ENCODE measurements around the gene HPCAL1.

GRCh38 chr2:10407841-10408648 is 105.3 kb downstream of the HPCAL1 start:
- no peak for TF ChIP-seq CTCF (IDR thresholded peaks at IDR 0.05 in 2 of 3, conservative IDR thresholded peaks at IDR 0.05 in 1 of 3; ENCODE audit: control insufficient read depth in 2 of 3, extremely low read depth in 1 of 3, insufficient read depth in 1 of 3, low read depth in 3 of 3, low read length in 3 of 3)
- TF ChIP-seq CBX5 (IDR thresholded peaks at IDR 0.05; ENCODE audit: low read depth), result no peak
- TF ChIP-seq NR2C2 (IDR thresholded peaks at IDR 0.05; ENCODE audit: borderline replicate concordance, control insufficient read depth, insufficient read length, low read depth), result no peak
- TF ChIP-seq POLR2A (IDR thresholded peaks at IDR 0.05; ENCODE audit: low read depth, low read length), result no peak
- TF ChIP-seq, protein P1, sequence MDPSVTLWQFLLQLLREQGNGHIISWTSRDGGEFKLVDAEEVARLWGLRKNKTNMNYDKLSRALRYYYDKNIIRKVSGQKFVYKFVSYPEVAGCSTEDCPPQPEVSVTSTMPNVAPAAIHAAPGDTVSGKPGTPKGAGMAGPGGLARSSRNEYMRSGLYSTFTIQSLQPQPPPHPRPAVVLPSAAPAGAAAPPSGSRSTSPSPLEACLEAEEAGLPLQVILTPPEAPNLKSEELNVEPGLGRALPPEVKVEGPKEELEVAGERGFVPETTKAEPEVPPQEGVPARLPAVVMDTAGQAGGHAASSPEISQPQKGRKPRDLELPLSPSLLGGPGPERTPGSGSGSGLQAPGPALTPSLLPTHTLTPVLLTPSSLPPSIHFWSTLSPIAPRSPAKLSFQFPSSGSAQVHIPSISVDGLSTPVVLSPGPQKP (IDR thresholded peaks at IDR 0.05; ENCODE audit: low read depth, low read length), result no peak
- no peak for TF ChIP-seq CEBPB (IDR thresholded peaks at IDR 0.05; ENCODE audit: borderline replicate concordance in 1 of 2, low read depth in 2 of 2, low read length in 2 of 2)
- no peak for TF ChIP-seq FOS (IDR thresholded peaks at IDR 0.05; ENCODE audit: borderline replicate concordance, extremely low read depth, insufficient read length)
- TF ChIP-seq SUPT20H (IDR thresholded peaks at IDR 0.05; ENCODE audit: borderline replicate concordance, control insufficient read depth, low read depth, low read length), result no peak
